HT-29 (cell line): Measurements from ENCODE around the gene TMEM109. TPM values are rescaled to one million over a fixed set of nuclear protein-coding genes. Genes with fewer than 3 reads are reported as not detected.

Experiments
- DNase-seq: peaks from one replicate; pipeline ENCODE4 v3.0.0-alpha.2; 2015; ENCODE audit warnings: low spot score
- total RNA-seq: library from RNA; depleted of rRNA; stranded (reverse); fragments of >200 nt; shearing (Covaris generic); gene quantifications from 2 replicates; pipeline ENCODE4 v1.2.3, GENCODE V29; 2014; rRNA removed

Gene TMEM109
- total RNA-seq, 1 experiment from 2014 or later = 102 TPM

DNA sequence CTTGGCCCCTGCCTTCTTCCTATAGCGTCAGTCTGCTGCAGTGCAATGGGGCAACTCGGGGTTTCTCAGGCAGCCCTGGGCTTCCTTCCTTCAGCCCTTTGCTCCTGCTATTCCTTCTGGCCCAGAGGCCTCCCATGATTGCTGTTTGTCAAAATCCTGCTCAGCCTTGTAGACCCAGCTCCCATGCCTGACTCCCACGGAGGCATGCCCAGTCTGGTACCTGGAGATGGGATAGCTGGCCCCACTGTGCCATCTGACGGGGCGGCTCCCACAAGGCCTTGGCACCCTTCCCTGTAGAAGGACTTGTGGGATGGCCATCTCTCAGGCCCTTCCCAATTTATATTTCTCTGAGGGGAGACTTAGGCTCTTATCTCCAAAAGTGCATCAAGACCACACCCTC, 56.9 kb downstream of the TMEM109 start:
- no peak for DNase-seq

- DNase-seq = no peak
These were observed 57.6 kb downstream of the TMEM109 start, which contains the start of gene CD6 for GRCh38 chr11:60971520-60971919. CD6 (plus strand) TSS chr11:60971680; CDS start chr11:60971866, 186 bp downstream.

DNA sequence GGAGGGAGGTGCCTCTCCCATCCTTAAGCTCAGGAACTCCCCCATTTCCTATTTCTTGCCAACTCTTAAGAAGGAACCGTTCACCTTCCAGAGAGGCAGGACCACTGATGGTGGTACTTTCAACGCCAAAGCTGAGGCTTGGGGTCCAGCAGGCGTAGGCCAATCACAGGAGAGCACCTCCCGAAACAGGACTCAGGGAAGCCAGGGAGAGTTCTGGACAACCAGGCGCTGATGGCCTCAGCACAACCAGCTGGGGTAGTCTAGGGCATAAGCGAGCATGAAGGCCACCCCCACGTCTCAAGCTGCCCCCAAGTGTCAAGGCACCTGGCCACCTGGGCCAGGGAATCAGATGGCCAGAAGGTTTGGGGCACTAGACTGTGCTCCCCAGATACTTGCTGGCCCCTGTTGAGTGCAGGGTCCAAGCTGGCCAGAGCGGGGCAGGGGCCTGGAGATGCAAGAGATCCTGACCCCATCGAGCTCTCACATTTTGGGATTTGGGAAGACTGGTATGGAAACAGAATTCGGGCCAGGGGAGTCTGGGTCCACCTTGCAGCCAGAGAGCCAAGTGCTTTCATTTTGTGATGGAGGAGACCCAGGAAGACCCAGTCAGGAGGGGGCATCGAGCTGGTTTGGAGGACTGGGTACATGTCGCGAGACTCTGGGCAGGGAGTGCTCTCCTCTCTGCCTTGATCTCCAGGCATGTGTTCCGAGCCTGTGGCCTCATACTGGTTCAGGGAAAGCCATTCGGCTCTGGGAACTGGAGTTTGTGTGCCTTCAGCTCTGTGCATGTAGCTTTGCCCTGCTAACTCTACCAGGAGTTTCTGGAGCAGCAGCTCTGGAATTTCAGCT, 58.4 kb downstream of the TMEM109 start:
- DNase-seq = no peak

Other genes with a start within 250 kb of the TMEM109 start
- gene MS4A8, start 214.5 kb upstream of the TMEM109 start, total RNA-seq = not detected in 2 replicates
- gene MS4A18, start 189.4 kb upstream of the TMEM109 start, total RNA-seq = not detected in 2 replicates
- gene MS4A15, start 157.3 kb upstream of the TMEM109 start, total RNA-seq = not detected in 2 replicates
- gene MS4A10, start 128.8 kb upstream of the TMEM109 start, total RNA-seq = not detected in 2 replicates
- 56.4 and 60.6 TPM in 2 replicates for gene CCDC86, start 72.0 kb upstream of the TMEM109 start, total RNA-seq
- gene PTGDR2, start 58.2 kb upstream of the TMEM109 start, total RNA-seq = 0.41 TPM in 1 of 2 replicates, not detected in the other
- gene ZP1, start 46.6 kb upstream of the TMEM109 start, total RNA-seq = not detected in 2 replicates
- 144 and 152 TPM in 2 replicates for gene PRPF19, start 7.6 kb upstream of the TMEM109 start, total RNA-seq
- 35.6 and 37.5 TPM in 2 replicates for gene TMEM132A, start 10.3 kb downstream of the TMEM109 start, total RNA-seq
- gene SLC15A3, start 38.0 kb downstream of the TMEM109 start, total RNA-seq = 1.4 and 2.6 TPM in 2 replicates
- 0.53 and 2.1 TPM in 2 replicates for gene CD6, start 57.5 kb downstream of the TMEM109 start, total RNA-seq
- not detected in 2 replicates for gene CD5, start 188.3 kb downstream of the TMEM109 start, total RNA-seq
- gene VPS37C, start 247.3 kb downstream of the TMEM109 start, total RNA-seq = 37.3 and 44.2 TPM in 2 replicates